Cardiac fibroblast (primary cell): ENCODE data around the gene ANKMY2.

Source experiments
- DNase-seq, 2 donors: peaks; one replicate each; pipeline versions ENCODE4 v3.0.0 to v3.0.0-alpha.2; 2010; ENCODE audit warnings: low read depth in 2 of 2
- H3K4me3 ChIP-seq, 2 donors: replicated peaks in 1 of 2; 1 replicate in 1 of 2; 2 replicates in 1 of 2; pipeline ENCODE4 v1.5.1; 2011; ENCODE audit warnings: low read depth in 2 of 2, low read length in 2 of 2, mild to moderate bottlenecking in 2 of 2, moderate library complexity in 1 of 2
- TF ChIP-seq, protein P1 (sequence below): IDR thresholded peaks from one replicate; pipeline ENCODE4 v1.5.1; 2011; ENCODE audit warnings: low read depth, mild to moderate bottlenecking, low read length, inconsistent platforms

The ANKMY2 gene

DNA sequence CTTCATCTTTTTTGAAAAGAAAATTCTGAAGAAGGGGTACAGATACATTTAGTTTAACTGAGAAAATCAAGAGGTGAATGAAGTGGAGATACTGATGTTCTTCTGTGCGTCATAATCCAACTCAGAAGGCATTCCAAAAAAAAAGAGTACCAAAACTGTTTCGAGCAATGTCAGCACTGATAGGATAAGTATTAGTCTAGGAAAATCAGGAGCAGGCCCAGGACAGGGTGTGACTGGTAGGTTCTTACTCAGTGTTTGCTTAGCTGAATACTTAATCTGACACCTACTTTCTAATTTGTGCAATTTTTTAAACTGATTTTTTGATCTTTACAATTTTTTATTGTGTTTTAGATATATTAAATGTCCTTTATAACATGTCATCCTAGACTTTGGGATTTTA is 4.7 kb upstream of the ANKMY2 start:
- H3K4me3 ChIP-seq: no peak overlapping the region
- TF ChIP-seq, protein P1, sequence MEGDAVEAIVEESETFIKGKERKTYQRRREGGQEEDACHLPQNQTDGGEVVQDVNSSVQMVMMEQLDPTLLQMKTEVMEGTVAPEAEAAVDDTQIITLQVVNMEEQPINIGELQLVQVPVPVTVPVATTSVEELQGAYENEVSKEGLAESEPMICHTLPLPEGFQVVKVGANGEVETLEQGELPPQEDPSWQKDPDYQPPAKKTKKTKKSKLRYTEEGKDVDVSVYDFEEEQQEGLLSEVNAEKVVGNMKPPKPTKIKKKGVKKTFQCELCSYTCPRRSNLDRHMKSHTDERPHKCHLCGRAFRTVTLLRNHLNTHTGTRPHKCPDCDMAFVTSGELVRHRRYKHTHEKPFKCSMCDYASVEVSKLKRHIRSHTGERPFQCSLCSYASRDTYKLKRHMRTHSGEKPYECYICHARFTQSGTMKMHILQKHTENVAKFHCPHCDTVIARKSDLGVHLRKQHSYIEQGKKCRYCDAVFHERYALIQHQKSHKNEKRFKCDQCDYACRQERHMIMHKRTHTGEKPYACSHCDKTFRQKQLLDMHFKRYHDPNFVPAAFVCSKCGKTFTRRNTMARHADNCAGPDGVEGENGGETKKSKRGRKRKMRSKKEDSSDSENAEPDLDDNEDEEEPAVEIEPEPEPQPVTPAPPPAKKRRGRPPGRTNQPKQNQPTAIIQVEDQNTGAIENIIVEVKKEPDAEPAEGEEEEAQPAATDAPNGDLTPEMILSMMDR: no peak

DNA sequence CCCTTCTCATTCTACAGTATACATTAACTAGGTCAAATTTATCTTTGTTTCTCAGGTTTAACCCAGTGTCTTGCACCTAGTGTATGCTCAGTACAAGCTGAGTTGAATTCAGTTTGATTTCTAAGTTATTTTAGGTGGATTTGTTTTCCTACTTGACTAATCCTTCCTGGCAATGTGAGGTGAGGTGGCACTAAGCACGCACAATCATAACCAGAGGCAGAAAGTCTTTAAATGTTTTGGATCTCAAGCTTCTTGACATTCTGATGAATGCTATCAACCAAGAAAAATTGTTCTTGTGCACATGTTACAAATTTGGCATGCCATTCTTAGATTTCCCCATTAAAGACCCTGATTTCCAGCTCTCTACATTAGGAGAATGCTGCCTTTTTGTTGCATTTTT is 3.6 kb upstream of the ANKMY2 start:
- DNase-seq: peak in 1 of 2 donors; percentile 70
- H3K4me3 ChIP-seq: no peak overlapping the region

More for the DNA sequence above, 4.7 kb upstream of the ANKMY2 start:
- DNase-seq: no peak

GRCh38 chr7:16648551-16648950 is 3.0 kb upstream of the ANKMY2 start:
- no peak for DNase-seq
- TF ChIP-seq, protein P1: no peak
- H3K4me3 ChIP-seq: no peak overlapping the region

More for the DNA sequence above, 3.6 kb upstream of the ANKMY2 start:
- TF ChIP-seq, protein P1: no peak

- DNase-seq: no peak
- H3K4me3 ChIP-seq: peak overlapping the region; percentile 93 to 99
- TF ChIP-seq, protein P1: no peak
Observed at GRCh38 chr7:16647435-16647960, 1.9 kb upstream of the ANKMY2 start.

DNA sequence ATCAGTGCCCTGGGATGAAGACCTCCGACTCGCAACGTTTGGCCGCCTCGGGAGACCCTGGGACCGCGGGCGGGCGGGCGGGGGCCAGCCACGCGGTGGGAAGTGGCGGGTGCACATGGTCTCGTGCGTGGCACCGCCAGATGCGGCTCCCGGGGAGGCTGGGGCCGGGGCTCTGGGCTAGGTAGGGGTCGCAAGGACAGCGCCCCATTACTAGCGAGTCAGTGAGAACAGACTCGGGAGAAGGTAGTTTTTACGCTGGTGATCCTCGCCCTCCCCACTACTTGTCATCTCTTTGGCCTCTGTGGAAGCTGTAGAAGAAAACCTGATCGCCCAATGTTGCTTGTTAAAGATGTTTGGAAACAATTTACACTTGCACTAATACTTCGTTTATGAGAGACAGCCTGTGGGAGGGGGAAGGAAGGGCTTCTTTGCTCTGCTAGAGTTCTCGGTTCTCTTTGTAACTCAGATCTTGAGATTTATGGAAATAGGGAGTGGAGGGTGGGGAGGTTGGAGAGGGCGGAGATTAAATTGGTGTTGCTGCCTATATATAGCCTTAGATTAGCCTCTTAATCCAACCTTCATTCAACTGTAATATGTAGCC is 1.0 kb upstream of the ANKMY2 start:
- peak overlapping the region; percentile 93 to 99 for H3K4me3 ChIP-seq
- TF ChIP-seq, protein P1: no peak
- peak in 1 of 2 donors; percentile 28 for DNase-seq

DNA sequence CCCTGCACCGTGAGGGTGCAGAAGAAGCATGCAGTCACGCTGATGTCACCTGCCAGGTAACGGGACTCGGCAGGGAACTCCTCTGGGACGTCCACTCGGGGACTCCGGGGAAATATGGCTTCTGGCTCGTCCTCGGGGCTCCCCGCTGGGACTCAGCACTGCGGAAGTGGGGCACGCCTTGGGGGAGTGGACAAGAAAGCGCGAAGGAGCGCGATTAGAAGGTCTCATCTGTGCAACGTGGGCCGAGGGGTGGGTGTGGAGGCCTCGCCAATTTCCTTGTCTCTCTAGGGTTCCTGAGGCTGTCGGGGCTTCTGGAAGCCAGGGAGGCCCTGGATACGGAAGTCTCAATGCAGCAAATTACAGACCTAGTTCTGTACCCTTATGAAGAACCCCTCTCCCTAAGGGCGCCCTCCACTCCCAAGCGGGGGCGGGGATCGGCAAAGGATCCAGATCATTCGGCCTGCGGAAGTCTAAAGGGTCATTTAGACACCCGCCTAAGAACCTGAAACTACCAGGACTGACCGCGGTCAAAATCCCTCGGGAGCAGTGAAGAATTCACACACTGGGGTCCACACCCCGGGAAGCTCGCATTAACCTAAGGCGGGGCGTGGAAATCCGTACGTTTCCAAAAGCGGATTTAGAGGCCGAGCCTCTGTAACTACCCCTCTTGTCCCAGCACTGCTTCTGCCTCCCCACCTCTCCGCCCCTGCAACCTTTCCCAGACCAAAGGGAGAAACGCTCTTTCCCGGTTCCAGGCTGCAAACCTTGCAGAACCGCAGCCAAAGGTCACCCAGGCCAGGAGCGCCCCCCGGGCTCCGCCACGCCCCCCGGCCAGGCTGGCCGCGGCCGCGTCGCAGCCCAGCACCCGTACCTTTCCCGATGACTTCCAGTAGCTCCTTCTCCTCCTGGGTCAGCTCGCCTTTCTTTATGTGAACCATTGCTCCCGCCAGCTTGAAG is 640 bp downstream of the ANKMY2 start:
- DNase-seq: peak; percentile 38 to 52
- H3K4me3 ChIP-seq: peak overlapping the region; percentile 75 to 77
- TF ChIP-seq, protein P1: no peak
